WI38 (cell line): ENCODE measurements around the gene BTD.

Experiments used
- H3K4me3 ChIP-seq: 2 replicates; pipeline ENCODE4 v1.5.1; 2011; ENCODE audit warnings: low read depth, mild to moderate bottlenecking, control low read depth, low read length
- CTCF ChIP-seq: IDR thresholded peaks from 2 replicates; pipeline ENCODE4 v1.5.1; 2012; ENCODE audit warnings: low read depth, mild to moderate bottlenecking, control low read depth, low read length

The BTD gene

GRCh38 chr3:15682561-15683185, 81.1 kb downstream of the BTD start:
- TF ChIP-seq CTCF, result no peak
- no peak overlapping the region for H3K4me3 ChIP-seq

- no peak overlapping the region for H3K4me3 ChIP-seq
- TF ChIP-seq CTCF, result no peak
Measured at GRCh38 chr3:15683253-15683652, 81.7 kb downstream of the BTD start.

GRCh38 chr3:15685927-15686326, 84.4 kb downstream of the BTD start:
- no peak overlapping the region for H3K4me3 ChIP-seq
- no peak for TF ChIP-seq CTCF

GRCh38 chr3:15690230-15690629, 88.7 kb downstream of the BTD start:
- H3K4me3 ChIP-seq, result no peak overlapping the region
- TF ChIP-seq CTCF, result no peak

- TF ChIP-seq CTCF, result no peak
Measured at GRCh38 chr3:15690748-15691147, 89.2 kb downstream of the BTD start.

GRCh38 chr3:15693355-15693754, 91.8 kb downstream of the BTD start:
- no peak for TF ChIP-seq CTCF
- H3K4me3 ChIP-seq, result no peak overlapping the region

More at GRCh38 chr3:15690748-15691147, 89.2 kb downstream of the BTD start:
- H3K4me3 ChIP-seq, result no peak overlapping the region

GRCh38 chr3:15694628-15695027, 93.1 kb downstream of the BTD start:
- TF ChIP-seq CTCF, result no peak
- H3K4me3 ChIP-seq, result no peak overlapping the region
